GM12875 (cell line): ENCODE data around the gene IMPDH2.

Experiments
- H3K4me3 ChIP-seq: one replicate; pipeline ENCODE4 v1.5.1; 2011; ENCODE audit warnings: low read depth, low read length, control low read depth
- CTCF ChIP-seq: IDR thresholded peaks from 2 replicates; pipeline ENCODE4 v1.5.1; 2011; ENCODE audit warnings: low read depth, mild to moderate bottlenecking, control low read depth, inconsistent platforms, low read length, moderate library complexity, borderline replicate concordance; ENCODE audit not compliant: insufficient read depth

Gene IMPDH2

GRCh38 chr3:49035281-49035680 is 6.1 kb upstream of the IMPDH2 start:
- H3K4me3 ChIP-seq, result no peak overlapping the region
- TF ChIP-seq CTCF, result no peak

- H3K4me3 ChIP-seq, result no peak overlapping the region
- no peak for TF ChIP-seq CTCF
Measured at GRCh38 chr3:49034650-49035049, 5.5 kb upstream of the IMPDH2 start.

- TF ChIP-seq CTCF, result no peak
Measured at GRCh38 chr3:49032646-49033304, 3.6 kb upstream of the IMPDH2 start.

GRCh38 chr3:49030321-49030720 is 1.1 kb upstream of the IMPDH2 start:
- H3K4me3 ChIP-seq, result no peak overlapping the region
- no peak for TF ChIP-seq CTCF

More at GRCh38 chr3:49032646-49033304, 3.6 kb upstream of the IMPDH2 start:
- no peak overlapping the region for H3K4me3 ChIP-seq

GRCh38 chr3:49029563-49029884 is 326 bp upstream of the IMPDH2 start:
- no peak overlapping the region for H3K4me3 ChIP-seq

GRCh38 chr3:49028298-49028672 is 913 bp downstream of the IMPDH2 start:
- TF ChIP-seq CTCF, result no peak
- peak overlapping the region; percentile 77 for H3K4me3 ChIP-seq

More at GRCh38 chr3:49029563-49029884, 326 bp upstream of the IMPDH2 start:
- TF ChIP-seq CTCF, result no peak

GRCh38 chr3:49027634-49028033 is 1.6 kb downstream of the IMPDH2 start:
- TF ChIP-seq CTCF, result no peak
- no peak overlapping the region for H3K4me3 ChIP-seq
